Measurements from ENCODE around the gene MFRP. TPM values are rescaled to one million over a fixed set of nuclear protein-coding genes. Genes with fewer than 3 reads are reported as not detected.

The MFRP gene
- total RNA-seq, 2 donors from 2014 or later = not detected

DNA sequence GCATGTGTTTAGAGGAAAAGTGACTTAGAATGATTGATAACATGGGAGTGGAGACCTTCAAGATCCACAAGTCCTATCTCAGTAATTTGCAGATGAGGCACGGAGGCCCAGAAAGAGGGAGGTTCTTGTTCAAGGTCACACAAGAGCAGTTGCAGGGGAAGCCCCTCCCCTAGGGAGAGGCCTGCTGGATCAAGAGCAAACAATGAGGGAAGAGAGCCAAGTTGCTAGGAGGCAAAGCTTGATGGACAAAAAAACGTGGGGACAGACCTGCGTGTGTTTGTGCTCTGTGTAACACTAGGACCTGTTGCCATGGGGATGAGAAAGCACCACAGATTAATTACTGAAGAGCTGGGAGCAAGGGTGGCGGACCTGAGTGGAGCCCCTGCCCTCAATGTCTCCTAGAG, 6.4 kb upstream of the MFRP start:
- Histone ChIP-seq H3K27me3 (no peaks in the 10 kb centered on the region), H3K27ac (peak overlapping the region; percentile 60 to 67), H3K36me3 (peaks cover 10% of the 10 kb centered on the region), H3K4me1 (peaks cover 0 to 41% of the 10 kb centered on the region in 2 donors), H3K9me3 (no peaks in the 10 kb centered on the region), H3K4me3 (no peak overlapping the region)
- DNase-seq (ENCODE audit: low spot score) = no peak
- TF ChIP-seq, protein P1, sequence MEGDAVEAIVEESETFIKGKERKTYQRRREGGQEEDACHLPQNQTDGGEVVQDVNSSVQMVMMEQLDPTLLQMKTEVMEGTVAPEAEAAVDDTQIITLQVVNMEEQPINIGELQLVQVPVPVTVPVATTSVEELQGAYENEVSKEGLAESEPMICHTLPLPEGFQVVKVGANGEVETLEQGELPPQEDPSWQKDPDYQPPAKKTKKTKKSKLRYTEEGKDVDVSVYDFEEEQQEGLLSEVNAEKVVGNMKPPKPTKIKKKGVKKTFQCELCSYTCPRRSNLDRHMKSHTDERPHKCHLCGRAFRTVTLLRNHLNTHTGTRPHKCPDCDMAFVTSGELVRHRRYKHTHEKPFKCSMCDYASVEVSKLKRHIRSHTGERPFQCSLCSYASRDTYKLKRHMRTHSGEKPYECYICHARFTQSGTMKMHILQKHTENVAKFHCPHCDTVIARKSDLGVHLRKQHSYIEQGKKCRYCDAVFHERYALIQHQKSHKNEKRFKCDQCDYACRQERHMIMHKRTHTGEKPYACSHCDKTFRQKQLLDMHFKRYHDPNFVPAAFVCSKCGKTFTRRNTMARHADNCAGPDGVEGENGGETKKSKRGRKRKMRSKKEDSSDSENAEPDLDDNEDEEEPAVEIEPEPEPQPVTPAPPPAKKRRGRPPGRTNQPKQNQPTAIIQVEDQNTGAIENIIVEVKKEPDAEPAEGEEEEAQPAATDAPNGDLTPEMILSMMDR (IDR thresholded peaks at IDR 0.05) = no peak

DNA sequence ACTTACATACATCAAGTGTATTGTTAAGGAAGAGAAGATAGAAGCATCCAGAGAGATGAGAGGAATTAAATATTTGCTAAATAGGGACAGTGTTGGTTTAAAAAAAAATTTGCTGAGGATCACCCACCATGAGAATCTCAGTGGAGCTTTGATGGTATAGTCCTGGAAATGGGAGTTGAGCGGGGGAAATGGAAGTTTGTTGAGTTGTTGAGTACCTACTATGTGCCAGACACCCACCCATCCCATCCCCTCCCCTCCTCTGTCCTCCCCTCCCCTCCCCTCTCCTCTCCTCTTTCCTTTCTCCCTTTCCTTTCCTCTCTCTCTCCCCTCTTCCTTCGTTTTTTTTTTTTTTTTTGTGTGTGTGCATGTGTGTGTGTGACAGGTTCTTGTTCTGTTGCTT, 4.7 kb upstream of the MFRP start:
- no peak overlapping the region for H3K27ac ChIP-seq
- H3K4me3 ChIP-seq = no peak overlapping the region
- no peak for DNase-seq (ENCODE audit: low spot score)
- H3K4me1 ChIP-seq = peaks cover 0 to 25% of the 10 kb centered on the region in 2 donors
- TF ChIP-seq, protein P1 (IDR thresholded peaks at IDR 0.05) = no peak
- H3K36me3 ChIP-seq = no peaks in the 10 kb centered on the region
- no peaks in the 10 kb centered on the region for H3K9me3 ChIP-seq
- no peaks in the 10 kb centered on the region for H3K27me3 ChIP-seq

DNA sequence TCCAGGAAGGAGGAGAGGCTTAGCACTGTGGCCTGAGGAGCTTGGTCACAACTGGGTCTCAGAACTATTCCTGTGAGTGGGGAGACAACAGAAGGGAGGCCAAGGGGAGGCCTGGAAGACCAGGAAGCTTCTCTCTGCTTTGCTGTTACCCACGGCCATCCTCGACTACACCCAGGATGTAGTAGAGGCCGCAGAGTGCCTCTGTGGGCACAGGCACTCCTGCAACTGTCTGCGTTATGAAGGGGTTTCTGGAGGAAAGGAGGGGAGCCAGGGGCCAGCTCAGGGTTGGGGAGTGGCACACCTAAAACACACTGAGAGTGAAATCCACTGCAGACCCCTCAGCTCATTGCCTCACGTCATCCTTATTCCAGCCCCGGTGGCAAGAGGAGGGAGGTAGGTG, 3.8 kb upstream of the MFRP start:
- Histone ChIP-seq H3K9me3 (no peaks in the 10 kb centered on the region), H3K27me3 (no peaks in the 10 kb centered on the region), H3K36me3 (no peaks in the 10 kb centered on the region), H3K27ac (no peak overlapping the region), H3K4me3 (no peak overlapping the region), H3K4me1 (peaks cover 0 to 15% of the 10 kb centered on the region in 2 donors)
- TF ChIP-seq, protein P1 (IDR thresholded peaks at IDR 0.05) = no peak
- no peak for DNase-seq (ENCODE audit: low spot score)

DNA sequence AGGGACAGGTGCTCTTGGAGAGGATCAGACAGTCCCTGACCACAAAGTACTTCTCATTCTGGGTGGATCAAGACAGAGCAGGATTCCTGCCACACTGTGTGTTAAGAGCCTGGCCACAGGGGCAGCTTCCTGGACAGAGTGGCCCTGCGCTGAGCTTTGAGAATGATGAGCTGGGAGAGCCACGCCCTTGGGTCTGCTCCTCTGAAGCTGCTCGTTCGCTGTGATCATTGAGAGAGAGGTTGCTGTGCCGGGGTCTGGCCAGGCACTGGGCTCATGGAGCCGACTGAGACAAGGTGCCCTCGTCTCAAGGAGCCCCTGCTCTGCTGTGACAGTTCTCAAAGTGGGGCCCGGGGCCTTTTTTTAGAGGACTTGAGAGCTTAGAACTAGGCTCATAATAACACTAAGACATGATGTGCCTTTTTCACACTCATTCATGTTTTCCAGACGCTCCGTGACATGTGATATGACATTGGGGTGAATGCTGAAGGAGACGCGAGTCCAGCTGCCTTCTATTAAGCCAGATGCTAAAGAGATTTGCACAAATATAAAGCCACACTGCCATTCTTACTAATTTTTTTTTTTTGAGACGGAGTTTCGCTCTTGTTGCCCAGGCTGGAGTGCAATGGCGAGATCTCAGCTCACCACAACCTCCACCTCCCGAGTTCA, 1.6 kb upstream of the MFRP start:
- H3K27ac ChIP-seq = no peak overlapping the region
- TF ChIP-seq, protein P1 (IDR thresholded peaks at IDR 0.05) = no peak
- H3K4me3 ChIP-seq = no peak overlapping the region
- peaks cover 0 to 7% of the 10 kb centered on the region in 2 donors for H3K4me1 ChIP-seq
- H3K27me3 ChIP-seq = no peaks in the 10 kb centered on the region
- H3K36me3 ChIP-seq = no peaks in the 10 kb centered on the region
- DNase-seq (ENCODE audit: low spot score) = no peak
- H3K9me3 ChIP-seq = no peaks in the 10 kb centered on the region

DNA sequence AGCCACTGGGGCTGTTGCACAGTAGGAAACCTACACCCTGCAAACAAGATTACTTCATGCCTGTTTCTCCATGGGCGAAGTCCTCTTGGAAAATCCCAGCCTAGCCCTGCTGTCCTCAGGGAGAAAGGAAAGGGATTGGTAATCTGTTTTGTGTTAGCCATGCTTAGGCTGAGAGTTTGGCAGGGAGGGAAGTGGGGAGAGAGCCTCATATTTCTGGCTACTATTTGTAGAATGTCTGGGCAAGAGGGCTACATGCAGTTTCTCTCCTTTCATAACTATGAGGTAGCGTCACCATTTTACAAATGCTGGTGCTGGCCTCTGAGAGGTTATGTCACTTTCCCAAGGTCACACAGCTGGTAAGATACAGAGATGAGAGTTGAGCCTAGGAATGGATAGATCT, 737 bp upstream of the MFRP start:
- no peaks in the 10 kb centered on the region for H3K27me3 ChIP-seq
- H3K27ac ChIP-seq = no peak overlapping the region
- TF ChIP-seq, protein P1 (IDR thresholded peaks at IDR 0.05) = no peak
- H3K36me3 ChIP-seq = no peaks in the 10 kb centered on the region
- no peak overlapping the region for H3K4me3 ChIP-seq
- no peaks in the 10 kb centered on the region for H3K9me3 ChIP-seq
- DNase-seq (ENCODE audit: low spot score) = no peak
- no peaks in the 10 kb centered on the region for H3K4me1 ChIP-seq

DNA sequence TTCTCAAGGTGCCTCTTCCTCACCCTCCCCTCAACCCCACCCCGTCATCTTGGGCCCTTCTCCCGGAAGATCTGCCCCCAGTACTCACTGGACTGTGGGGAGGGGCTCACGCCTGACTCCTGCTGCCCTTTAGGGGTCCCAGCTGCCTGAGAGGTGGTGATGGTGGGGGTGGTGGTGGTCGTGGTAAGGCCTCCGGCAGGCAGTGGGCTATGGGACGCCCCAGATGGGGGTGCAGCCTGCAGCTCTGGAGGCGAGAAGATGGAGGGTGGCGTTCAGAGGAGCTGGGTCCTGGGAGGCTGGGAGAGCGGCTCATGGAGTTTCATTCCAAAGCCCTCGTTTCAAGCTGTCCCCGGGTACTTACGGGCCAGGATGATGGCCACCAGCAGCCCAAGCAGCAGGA, 820 bp downstream of the MFRP start:
- TF ChIP-seq, protein P1 (IDR thresholded peaks at IDR 0.05) = no peak
- DNase-seq (ENCODE audit: low spot score) = no peak

More for the DNA sequence above, 820 bp downstream of the MFRP start:
- Histone ChIP-seq H3K36me3 (no peaks in the 10 kb centered on the region), H3K9me3 (no peaks in the 10 kb centered on the region), H3K4me1 (peaks cover 0 to 11% of the 10 kb centered on the region in 2 donors), H3K4me3 (no peak overlapping the region), H3K27ac (no peak overlapping the region), H3K27me3 (no peaks in the 10 kb centered on the region)
